RPMI7951 (cell line): ENCODE data around the gene RAD51B. TPM values are rescaled to one million over a fixed set of nuclear protein-coding genes. Genes with fewer than 3 reads are reported as not detected.

Experiments used
- DNase-seq: peaks from one replicate; pipeline ENCODE4 v3.0.0-alpha.2; 2012; ENCODE audit warnings: low read depth
- total RNA-seq: library from RNA; depleted of rRNA; stranded (reverse); fragments of >200 nt; shearing (Covaris generic); gene quantifications from 2 replicates; pipeline ENCODE4 v1.2.3, GENCODE V29; 2014

RAD51B gene
- total RNA-seq, 1 experiment from 2014 or later = 10.9 TPM

GRCh38 chr14:68143341-68143841, 323.8 kb downstream of the RAD51B start:
- DNase-seq = peak; percentile 98

GRCh38 chr14:68144051-68144681, 324.6 kb downstream of the RAD51B start:
- DNase-seq = peak; percentile 60

- DNase-seq = peak; percentile 59
Observed at GRCh38 chr14:68145036-68145435, 325.5 kb downstream of the RAD51B start.

GRCh38 chr14:68145539-68145938, 326.0 kb downstream of the RAD51B start:
- DNase-seq = peak; percentile 22

GRCh38 chr14:68146818-68147217, 327.2 kb downstream of the RAD51B start:
- peak; percentile 98 for DNase-seq

GRCh38 chr14:68147303-68147702, 327.7 kb downstream of the RAD51B start:
- DNase-seq = peak; percentile 31

GRCh38 chr14:68148276-68148675, 328.7 kb downstream of the RAD51B start:
- peak; percentile 43 for DNase-seq

GRCh38 chr14:68148763-68149162, 329.2 kb downstream of the RAD51B start:
- no peak for DNase-seq

GRCh38 chr14:68153275-68153674, 333.7 kb downstream of the RAD51B start:
- DNase-seq = no peak

GRCh38 chr14:68154275-68154674, 334.7 kb downstream of the RAD51B start:
- peak; percentile 56 for DNase-seq

- peak; percentile 79 for DNase-seq
Observed at GRCh38 chr14:68157971-68158371, 338.4 kb downstream of the RAD51B start.

- DNase-seq = no peak
Observed at GRCh38 chr14:68158640-68159039, 339.1 kb downstream of the RAD51B start.

- DNase-seq = no peak
Observed at GRCh38 chr14:68159701-68160633, 340.4 kb downstream of the RAD51B start.

- no peak for DNase-seq
Observed at GRCh38 chr14:68160779-68161546, 341.4 kb downstream of the RAD51B start.

- DNase-seq = no peak
Observed at GRCh38 chr14:68162887-68163286, 343.3 kb downstream of the RAD51B start.

- no peak for DNase-seq
Observed at GRCh38 chr14:68164711-68165113, 345.1 kb downstream of the RAD51B start.

- DNase-seq = no peak
Observed at GRCh38 chr14:68165274-68165843, 345.8 kb downstream of the RAD51B start.

- no peak for DNase-seq
Observed at GRCh38 chr14:68166731-68167382, 347.3 kb downstream of the RAD51B start.

GRCh38 chr14:68167383-68168087, 348.0 kb downstream of the RAD51B start:
- no peak for DNase-seq

GRCh38 chr14:68168460-68169109, 349.0 kb downstream of the RAD51B start:
- no peak for DNase-seq
